GM19193 (cell line): Measurements from ENCODE around the gene CASZ1.

Experiments used
- POLR2A ChIP-seq: IDR thresholded peaks from 4 replicates; pipeline ENCODE4 v1.6.1; 2011; ENCODE audit not compliant: insufficient read depth, insufficient read length; ENCODE audit errors: extremely low read depth

Gene CASZ1

GRCh38 chr1:10662824-10663677 is 133.4 kb downstream of the CASZ1 start:
- TF ChIP-seq POLR2A = no peak

DNA sequence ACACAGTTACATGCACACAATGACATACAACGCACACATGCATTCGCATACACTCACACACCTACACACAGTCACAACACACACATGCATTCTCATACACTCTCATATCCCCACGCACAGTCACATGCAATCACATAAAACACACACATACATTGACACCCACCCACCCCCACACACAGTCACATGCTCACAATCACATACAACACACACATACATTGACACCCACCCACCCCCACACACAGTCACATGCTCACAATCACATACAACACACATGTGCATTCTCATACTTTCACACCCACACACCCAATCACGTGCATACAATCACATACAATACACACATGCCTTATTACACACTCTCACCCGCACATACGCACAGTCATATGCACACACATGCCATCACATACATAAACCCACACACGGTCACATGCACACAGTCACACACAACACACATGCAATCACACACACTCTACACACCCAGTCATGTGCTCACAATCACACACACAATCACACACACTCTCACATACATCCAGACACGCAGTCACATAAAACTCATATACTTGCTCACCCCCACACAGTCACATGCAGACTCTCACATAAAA is 134.3 kb downstream of the CASZ1 start:
- TF ChIP-seq POLR2A = no peak

GRCh38 chr1:10661453-10661852 is 135.0 kb downstream of the CASZ1 start:
- TF ChIP-seq POLR2A = no peak

DNA sequence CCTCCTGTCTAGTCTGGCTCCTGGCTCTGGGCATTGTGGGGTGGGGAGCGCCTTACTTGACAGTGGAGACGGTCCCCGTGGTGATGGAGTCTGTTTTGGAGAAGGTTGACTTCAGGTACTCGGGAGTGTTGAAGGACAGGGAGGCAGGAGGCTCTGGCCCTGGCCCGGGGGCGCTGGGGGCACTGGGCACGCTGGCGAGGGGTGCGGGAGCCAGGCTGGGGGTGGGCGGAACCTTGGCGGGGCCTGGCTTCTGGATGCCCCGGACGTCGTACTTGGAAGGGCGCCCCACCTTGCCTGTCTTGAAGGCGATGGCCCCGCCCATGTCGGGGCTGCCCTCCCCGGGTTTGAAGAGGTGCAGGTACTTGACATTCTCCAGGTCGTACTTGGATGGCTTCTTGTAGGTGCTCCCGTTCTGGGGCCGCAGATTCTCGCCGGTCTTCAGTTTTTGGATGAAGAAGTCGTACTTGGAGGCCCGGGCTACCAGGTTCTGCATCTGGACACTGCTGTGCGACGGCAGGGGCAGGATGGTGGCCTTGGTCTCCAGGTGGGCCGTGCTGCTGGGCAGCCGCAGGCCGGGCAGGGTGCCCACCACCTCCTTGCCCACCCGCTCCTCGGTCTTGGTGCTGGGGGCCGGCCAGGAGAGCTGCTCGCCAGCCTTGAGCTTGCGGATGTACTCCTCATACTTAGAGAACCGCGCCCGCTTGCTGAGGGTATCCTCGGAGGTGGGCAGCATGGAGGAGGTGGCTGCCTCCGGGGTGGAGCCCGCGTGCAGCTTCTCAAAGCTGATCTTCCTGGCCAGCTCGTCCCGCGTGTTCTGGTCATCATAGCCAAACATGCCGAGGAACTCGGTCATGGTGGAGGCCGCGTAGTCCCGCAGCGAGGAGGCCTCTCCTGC is 136.6 kb downstream of the CASZ1 start:
- no peak for TF ChIP-seq POLR2A

GRCh38 chr1:10659218-10659617 is 137.2 kb downstream of the CASZ1 start:
- no peak for TF ChIP-seq POLR2A

- no peak for TF ChIP-seq POLR2A
Observed at GRCh38 chr1:10658396-10659066, 137.9 kb downstream of the CASZ1 start.

DNA sequence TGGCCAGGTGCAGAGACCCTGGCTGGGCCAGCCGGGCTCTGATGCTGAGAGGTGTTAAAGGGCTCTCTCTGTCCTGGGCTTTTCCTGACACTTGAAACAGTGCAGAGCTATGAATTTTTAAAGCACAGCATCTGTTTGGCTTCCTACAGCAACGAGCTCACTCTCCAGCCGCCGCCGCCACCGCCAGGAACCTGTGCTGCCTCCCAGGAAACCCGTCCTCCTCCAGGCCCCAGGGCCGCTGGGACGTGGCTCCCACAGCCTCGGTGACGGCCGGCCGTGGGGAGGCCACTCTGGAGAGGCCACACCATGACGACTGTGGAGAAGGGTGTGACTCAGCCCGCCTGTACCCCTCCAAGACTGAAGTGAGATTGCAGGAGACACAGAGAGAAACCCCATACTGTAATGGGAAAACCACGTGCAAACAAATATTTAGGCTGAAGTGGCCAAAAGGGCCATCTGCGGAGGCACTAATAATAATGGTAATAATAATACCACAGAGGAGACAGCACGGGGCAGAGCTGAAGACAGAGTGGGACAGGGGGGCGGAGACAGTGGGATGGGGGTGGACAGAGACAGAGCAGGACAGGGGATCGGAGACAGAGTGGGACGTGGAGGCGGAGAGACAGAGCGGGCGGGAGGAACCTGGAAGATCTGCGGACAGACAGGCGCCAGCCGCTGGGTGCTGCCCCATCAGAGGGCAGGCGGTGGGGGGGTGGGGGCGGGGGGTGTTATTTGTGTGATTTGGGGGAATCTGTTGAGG is 139.2 kb downstream of the CASZ1 start:
- TF ChIP-seq POLR2A = no peak

- TF ChIP-seq POLR2A = no peak
Observed at GRCh38 chr1:10656431-10656830, 140.0 kb downstream of the CASZ1 start.

- no peak for TF ChIP-seq POLR2A
Observed at GRCh38 chr1:10655002-10655401, 141.4 kb downstream of the CASZ1 start.

DNA sequence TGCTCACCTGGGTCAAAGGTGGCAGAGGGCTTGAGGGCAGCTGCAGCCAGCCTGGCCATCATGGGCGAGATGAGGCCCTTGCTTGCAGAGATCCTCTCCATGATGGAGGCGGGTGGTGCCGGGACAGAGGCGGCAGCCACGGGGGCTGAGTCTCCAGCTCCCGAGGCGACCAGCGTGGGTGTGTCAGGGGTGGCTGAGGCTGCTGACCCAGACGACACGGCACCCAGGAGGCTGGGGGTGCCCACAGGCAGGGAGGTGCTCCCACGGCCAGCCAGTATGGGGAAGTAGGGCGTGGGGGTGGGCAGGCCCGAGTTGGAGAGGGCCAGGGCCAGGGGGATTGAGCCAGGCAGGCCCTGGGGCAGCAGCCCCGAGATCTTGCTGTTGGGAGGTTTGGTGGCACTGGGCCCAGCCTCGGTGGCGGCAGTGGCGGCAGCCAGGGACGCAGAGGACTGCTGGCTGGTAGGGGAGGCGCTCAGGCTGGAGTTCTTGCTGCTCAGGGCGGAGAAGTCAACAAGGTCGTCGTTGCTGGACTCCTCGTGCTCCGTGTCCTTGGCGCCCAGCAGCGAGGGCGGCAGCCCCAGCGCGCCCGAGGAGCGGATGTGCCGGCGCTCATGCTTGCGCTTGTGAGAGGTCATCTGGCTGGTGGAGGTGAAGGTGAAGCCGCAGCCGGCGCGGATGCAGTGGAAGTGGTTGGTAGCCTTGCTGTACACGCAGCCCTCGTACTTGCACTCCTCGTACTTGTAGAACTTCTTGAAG is 142.9 kb downstream of the CASZ1 start:
- no peak for TF ChIP-seq POLR2A

DNA sequence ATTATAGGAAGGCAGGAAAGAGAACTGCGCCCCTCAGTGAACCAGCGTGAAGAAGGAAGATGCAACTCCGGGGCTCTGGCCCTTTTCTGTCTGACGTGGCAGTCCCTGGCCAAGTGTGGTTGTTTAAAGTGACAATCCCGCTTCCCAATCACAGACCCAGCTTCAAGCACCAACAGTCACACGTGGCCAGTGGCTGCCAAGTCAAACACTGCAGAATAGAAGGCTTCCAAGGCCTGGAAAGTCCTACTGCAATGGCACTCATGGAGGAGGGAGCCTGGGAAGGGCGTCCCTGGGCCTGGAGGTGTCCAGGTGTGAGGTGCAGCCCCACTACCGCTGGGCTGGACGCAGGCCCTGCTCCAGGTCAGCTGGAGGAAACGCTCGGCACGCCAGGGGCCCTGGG is 143.8 kb downstream of the CASZ1 start:
- TF ChIP-seq POLR2A = no peak

- TF ChIP-seq POLR2A = no peak
Observed at GRCh38 chr1:10651793-10652192, 144.7 kb downstream of the CASZ1 start.

- no peak for TF ChIP-seq POLR2A
Observed at GRCh38 chr1:10651389-10651766, 145.1 kb downstream of the CASZ1 start.
